HG03175 (cell line): Measurements from ENCODE around the gene SEL1L3.

Experiments
- ATAC-seq: cut with Tn5 transposase; IDR thresholded peaks from one replicate; pipeline ENCODE4 v1.9.1; 2021; ENCODE audit warnings: mild to moderate bottlenecking, moderate library complexity; ENCODE audit not compliant: unreplicated experiment

The SEL1L3 gene

DNA sequence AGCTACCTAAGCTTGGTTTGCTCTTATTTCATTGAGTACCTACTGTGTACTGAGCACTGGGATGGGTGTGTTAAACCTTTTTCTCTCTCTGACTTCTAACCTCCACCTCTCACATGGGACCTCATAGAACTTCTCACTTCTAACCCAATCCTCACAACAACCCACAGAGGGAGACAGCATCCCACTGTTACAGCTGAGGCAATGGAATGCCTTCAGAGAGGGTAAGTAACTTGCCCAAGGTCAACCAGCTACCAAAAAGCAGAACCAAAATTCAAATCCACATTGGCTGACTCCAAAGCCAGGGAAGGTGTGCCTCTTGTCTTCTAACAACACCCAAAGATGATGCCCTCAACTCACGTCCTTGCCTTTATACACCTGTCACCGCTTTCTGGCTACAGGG, 5.4 kb downstream of the SEL1L3 start:
- no peak for ATAC-seq

DNA sequence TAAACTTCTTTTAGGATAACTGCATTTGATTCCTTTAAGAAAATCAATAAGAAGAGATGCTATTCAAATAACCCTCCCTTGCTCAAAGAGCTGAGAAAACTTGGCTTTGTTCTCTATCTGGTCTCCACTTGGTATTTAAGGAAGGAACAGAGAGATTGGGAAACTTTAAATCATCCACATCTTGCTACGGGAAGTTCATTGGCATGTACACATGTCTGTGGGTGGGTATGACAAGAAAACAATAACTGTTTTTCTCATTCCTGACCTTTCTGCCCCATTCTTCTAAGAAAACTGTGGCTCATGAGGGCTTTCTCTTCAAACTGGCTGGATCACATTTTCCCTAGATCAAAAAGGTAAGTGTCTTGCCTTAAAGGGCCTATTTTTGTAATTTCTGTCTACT, 6.0 kb downstream of the SEL1L3 start:
- no peak for ATAC-seq

DNA sequence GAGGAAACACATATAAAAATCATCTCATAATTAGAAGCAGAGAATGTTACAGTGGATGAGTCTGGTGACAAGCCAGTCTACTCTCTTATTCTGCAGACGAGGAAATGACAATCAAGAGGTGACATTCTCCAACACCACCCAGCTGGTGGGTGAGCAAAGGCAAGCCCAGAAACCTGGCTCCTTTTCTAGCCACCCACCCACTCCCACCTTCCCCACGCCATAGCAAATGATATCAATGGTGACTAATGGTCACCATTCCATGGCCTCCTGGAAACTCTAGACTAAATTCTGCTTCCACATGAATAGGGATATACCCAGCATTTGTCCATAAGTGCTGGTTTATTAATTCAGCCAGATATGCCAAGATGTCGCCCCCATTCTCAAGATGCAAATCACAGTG, 10.7 kb downstream of the SEL1L3 start:
- ATAC-seq: no peak

DNA sequence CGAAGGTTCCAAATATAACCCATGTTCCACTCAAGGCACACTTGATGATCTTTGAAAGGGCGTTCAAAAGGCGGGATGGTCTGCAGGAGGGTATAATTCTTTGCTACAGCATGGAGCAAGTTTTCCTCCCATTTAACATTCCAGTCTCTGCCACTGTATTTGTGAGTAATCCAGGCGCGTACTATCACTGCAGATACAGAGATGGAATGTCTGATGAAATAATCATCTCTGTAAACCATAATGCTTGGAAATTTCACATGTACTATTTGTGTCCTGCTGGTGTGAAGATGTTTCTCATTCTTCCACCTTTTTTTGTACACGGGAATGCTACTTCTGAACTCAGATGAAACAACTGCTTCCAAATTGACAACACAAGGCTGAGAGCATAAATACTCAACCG, 15.5 kb downstream of the SEL1L3 start:
- no peak for ATAC-seq

DNA sequence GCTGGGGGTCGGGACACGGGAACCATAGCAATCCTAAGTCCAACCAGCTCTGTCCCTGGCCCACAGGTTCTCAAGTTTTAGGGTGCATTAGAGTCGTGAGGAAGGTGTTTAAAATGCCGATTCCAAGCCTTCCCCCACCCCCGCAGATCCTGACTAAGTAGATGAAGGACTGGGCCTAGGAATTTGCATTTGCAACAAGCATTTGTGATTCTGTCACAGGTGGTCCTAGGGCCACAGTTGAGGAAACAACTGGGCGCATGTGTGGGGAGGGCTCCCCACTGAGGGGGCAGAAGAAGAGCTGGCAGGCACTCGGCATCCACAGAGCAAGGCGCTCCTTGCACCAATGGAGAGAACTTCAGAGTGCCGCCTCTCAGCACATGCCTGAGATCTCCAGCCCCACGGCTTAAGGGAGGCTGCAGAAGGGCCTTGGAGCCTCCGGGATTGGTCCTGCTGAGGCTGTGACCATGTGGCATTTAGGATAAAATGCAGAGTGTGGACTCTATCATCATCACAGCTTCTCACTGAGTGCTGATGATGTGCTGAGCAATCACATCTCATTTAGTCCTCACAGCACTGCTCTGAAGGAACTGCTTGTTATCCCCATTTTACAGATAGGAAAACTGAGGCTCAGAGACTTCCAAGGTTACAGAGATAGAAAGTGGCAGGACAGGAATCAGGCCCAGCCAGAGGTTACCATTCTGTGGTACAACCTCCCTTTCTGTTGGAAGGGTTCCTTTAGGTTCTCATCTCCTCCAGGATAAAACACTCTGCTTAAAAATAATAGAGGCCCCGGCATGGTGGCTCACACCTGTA, 16.7 kb downstream of the SEL1L3 start:
- no peak for ATAC-seq

DNA sequence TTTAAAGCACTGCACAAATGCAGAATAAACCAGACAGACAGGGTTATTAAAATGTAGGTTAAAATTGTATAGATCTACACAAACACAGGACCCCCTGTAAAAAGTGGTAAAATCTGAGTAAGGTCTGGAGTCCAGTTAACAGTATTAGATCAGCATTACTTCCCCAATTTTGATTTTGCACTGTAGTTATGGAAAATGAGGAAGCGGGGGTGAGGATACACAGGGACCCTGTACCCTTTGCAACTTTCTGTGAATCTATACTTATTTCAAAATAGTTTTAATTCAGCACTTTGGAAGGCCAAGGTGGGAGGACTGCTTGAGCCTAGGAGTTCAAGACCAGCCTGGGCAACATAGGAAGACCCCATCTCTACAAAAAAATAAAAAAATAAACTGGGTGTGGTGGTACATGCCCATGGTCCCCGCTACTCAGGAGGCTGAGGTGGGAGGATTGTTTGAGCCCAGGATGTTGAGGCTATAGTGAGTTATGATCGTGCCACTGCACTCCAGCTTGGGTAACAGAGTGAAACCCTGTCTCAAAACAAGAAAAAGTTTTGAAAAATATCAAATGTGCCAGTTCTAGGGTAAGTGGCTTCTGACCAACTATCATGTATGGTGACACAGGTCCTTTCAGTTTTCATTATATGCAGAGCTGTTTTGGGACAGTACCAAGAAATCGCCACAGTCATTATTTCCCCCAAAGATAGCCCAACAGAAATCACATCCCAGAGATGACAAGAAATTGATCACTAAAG, 17.7 kb downstream of the SEL1L3 start:
- no peak for ATAC-seq

DNA sequence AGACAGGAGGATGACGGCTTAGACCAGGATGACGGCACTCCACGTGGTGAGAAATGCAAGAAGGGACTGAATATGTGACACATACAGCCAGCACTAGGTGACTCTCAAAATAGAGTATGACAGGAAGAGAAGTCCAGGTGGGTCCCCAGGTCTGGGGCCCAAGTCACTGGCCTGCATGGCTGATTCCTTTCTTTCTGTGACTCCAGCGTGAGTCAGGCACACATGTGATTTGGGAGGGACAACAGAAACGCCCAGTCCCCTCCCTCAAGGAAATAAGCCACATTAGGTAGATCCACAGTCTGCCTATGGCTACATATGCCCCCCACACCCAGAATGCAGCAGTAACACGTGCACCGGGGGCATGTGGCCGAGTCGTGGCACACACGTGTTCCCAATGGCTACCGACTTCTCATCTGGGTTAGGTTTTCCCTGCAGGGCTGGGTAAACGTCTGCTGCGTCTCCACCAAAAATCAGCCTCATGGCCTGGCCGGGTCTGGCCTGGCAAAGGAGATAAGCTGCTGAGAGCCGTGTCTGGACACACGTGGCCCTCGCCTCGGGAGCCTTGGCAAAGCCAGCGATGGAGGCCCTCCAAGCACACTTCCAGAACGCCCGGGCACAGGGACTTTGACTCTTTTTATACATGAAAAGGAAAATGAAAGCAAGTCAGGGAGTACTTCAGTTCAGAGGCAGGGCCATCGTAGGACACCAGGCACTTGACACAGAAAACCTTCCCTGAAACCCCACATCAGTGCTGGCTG, 19.3 kb downstream of the SEL1L3 start:
- ATAC-seq: no peak

DNA sequence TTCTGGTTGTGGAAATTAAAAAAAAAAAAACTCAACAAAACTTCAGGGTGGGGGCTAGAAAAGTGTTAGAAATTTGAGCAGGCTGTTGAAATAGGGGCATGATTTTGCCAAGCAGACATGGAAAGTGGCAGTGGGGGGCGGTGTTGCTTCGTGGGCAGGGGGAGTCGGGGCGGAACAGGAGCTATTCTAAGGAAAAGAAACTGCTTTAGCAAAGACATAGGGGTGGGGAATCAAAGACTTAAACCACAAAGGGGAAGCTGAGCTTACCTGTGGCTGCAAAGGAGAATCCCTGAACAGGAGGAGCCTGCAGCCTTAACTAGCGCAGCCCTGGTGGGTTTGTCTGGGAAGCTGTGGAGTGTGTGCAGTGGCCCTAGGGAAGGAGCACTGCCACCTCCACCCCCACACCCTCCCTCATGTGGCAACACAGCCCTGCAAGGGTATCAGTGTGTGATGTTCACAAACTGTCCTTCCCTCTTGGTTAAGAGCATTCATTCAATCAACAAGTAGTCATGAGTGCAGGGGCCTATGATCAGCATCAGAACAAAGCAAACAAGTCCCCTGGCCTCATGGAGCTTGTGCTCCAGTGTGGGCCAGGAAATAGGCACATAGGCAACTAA, 20.5 kb downstream of the SEL1L3 start:
- peak; percentile 63 for ATAC-seq

DNA sequence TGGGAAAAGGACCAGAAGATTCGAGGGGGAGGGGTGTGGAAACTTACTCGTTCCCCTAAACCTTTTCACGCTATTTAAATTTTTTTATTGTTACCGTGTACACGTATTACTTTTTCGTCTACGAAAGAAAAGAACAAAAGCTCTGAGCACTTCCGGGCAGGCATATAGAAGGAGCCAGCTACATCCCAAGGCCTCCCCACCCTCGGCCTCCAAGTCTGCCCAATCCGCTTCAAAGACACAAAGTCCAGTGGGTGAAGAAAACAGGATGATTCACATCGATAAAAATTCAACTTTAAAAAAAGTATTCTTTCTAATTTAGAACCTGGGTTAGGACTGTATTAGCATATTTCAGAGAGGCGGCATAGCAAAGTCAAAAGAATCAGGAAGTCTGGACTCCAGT, 23.1 kb downstream of the SEL1L3 start:
- no peak for ATAC-seq

DNA sequence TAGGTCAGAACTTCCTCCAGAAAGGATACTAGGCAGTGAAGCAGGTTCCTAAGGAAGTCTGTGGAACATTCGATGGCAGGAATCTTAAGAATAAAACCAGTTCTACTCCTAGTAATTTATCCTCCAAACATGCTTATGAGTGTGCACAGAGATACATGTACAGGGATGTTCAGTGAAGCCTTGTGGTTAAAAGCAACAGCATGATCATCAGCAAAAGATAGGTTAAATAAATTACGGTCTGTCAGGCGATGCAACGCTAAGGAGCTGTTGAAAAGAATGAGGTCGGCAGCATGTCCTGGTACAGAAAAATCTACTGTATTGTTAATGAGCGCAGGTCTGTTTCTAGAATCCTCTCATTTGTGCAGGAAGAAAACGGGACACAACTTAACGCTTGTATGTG, 23.6 kb downstream of the SEL1L3 start:
- no peak for ATAC-seq

DNA sequence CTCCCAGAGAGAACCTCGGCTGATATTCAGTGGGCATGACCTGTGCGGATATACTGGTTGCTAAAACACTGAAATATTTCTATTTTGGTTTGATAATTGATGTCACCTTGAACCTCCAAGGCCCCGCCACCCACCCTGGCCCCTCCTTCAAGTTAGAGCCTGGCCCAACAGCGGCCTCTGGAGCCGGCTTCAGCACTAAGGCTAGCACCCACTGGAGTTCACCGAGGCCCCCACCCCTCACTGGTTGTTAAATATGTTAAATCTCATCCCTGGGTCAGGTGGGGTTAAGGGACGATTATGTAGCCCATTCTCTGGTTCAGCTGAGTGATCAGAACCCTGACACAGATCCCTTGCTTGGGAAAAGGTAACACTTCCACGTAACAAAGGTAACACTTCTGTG, 24.3 kb downstream of the SEL1L3 start:
- no peak for ATAC-seq

DNA sequence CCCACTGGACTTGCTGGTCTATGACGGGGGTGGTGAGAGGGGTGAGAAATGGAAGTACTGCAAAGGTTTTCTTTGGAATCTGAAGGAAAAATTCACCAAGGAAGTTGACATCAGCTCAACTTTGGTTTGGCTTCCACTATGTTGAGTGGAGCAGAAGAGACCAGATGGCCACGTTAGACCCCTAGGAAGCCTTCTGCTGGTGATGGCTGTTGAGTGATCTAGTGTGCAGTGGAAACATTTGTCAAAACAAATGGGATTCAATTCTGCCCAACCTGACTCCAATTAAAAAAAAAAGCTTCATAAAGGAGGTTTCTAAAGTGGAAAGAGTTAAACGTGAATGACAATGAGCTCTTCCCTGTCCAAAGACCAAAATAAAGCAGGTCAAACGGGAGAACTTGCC, 25.7 kb downstream of the SEL1L3 start:
- no peak for ATAC-seq

DNA sequence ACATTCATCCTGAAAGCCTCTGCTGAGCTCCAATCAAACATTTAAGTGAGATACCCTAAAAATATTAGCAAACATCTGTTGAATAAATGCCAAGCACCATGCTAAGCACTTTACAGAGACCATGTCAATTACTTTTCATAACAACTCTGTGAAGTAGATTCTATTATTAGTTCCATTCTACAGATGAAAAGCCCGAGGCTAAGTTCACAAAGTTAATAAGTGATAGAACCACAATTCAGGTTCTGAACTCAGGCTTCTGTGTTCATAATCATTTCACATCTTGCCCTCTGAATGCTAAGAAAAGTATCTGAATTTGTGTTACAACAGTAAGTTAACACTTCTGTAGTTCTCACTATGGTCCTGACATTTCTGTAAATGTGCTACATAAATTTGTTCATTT, 27.4 kb downstream of the SEL1L3 start:
- ATAC-seq: no peak

DNA sequence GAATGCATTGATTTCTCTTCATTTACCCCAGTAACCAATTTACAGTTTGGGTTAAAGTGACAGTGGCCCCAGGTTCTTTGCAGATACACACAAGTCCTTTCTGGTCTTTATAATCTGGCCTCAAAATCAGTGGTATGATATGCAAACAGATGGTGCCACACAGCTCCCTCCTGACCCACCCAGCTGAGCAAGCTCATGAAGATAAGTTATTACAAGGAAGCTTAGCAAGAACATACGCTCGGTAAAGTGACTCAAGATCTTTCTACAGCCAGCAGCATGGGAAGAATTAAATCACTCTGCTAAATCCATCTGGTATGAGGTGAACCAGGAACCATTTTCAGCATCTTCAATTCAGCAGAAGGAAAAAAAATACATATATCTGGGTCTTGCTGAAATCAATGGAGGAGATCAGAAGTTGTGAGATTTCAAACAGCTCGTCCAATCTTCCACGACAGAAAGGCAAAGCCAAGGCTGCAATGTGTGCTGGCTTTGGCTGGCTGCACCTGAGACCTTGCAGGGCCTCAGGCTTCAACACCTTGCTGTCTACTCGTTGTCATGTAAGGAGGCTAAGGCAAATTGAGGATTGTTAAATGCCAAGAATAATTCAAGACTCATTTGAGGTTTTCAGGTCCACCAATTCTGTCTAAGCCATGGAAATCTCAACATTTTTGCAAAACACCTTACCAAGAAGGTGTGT, 28.2 kb downstream of the SEL1L3 start:
- no peak for ATAC-seq

DNA sequence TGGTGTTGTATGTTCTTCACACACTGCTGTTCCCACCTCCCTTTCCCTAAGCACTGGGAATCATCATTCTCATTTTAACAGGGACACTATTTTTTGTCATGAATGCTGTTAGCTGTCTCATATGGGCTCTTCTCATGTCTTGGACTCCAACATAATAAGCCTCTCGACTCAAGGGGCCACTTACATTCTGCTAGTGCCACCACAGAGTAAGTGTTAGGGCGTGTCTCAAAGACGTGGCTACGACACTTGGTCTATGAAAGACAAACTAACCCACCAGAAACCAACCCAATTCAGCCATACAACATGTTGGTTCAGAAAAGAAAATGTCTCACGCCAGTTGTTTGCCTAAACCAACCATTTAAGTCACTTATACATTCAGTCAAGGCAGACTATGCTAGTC, 32.2 kb downstream of the SEL1L3 start:
- ATAC-seq: no peak

DNA sequence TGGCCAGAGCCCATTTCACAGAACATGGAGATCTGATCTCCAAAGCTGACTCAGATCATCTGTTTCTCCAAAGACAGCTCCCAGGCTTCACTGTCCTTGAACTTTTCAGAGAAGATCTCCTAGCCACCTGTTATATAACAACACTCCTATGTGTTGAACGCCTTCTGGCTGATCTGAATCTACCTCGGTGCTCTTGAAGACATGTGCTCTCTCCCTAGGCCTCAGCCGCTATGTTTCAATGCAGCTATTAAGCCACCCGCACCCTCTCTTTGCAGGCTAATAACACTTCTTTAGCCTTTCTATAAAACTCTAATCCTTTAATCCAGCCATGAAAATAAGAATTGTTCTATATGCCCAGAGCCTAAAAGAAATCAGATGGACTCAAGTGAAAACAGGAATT, 34.9 kb downstream of the SEL1L3 start:
- ATAC-seq: no peak

DNA sequence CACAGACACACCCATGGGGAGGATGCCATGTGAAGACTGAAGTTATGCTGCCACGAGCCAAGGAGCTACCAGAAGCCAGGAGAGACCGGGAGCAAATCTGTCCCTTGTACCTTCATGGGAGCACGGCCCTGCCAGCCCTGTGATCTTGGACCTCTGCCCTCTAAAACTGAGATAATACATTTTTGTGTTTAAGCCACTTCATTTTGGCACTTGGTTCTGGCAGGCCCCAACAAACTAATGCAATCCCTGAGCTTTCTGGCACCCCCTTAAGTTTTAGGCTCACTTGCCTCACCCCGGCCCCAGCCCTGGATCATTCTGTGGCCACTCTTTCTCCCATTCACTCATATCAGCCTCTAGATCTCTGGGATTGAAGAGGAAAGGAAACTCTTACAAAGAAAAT, 35.4 kb downstream of the SEL1L3 start:
- no peak for ATAC-seq

DNA sequence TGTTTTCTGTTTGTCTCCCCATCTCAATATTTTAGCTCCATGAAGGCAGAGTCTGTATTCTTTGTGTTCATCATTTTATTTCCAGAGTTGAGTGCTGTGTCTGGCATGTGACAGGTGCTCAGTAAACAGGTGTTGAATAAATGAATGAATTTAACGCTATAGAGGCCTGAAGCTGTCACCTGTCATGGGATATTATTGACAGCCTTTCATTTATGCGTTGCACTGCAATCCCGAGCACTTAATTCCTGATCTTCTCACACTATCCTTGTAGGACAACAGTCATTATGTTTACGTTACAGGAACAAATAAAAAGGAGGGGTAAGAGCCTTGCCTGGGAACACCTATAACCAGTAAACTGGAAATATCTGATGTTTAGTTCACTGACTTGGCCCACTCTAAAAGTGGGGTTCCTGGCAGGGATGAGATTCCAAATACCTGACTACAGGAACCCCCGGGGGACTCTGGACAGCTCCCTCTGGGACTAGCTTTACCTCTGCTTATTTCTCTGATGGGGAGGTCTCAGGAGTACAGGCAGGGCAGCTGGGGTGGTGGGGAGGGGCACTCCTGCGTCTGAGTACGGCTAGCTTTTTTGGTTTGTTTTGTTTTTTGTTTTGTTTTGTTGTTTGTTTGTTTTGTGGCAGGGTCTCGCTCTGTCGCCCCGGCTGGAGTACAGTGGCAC, 36.6 kb downstream of the SEL1L3 start:
- ATAC-seq: no peak

DNA sequence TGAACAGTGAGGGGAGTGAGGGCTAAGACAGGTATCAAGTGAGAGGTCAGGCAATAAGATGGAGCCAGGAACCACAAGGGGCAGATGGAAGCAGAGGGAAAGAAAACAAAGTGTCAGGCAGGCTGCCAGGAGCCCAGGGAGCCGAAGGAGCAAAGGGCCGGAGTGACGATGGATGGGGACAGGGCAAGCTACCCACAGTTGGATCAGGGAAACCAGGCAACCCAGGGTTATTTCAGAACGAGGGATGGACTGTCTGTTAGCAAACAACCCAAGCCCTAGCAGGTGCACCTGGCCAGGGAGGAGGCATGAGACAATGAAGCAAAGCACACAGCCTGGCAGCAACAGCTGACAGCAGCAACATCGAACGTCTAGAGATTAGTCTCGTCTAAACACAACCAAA, 39.2 kb downstream of the SEL1L3 start:
- ATAC-seq: no peak

DNA sequence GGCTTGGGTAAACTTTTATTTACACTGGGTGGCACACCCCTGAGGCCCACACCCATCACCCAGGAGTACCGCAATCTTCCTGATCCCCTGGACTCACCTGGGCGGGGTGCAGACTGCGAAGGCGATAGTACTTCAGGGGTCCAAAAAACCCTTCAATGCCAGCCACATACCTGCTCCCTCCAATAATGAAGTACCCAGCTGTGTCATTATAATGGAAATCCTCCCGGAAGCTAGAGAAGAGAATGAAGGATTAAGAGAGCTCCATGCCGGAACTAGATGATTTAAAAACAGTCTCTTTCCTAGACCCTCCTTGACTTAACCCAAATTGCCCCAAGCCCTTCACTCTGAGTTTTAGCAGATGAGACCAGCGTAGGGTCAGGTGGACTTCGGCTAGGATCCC, 40.9 kb downstream of the SEL1L3 start:
- no peak for ATAC-seq
